ENCODE results near the gene NAALADL2. TPM values are rescaled to one million over a fixed set of nuclear protein-coding genes. Genes with fewer than 3 reads are reported as not detected.

The NAALADL2 gene
- total RNA-seq, 1 experiment from 2014 or later, result 1.6 TPM

DNA sequence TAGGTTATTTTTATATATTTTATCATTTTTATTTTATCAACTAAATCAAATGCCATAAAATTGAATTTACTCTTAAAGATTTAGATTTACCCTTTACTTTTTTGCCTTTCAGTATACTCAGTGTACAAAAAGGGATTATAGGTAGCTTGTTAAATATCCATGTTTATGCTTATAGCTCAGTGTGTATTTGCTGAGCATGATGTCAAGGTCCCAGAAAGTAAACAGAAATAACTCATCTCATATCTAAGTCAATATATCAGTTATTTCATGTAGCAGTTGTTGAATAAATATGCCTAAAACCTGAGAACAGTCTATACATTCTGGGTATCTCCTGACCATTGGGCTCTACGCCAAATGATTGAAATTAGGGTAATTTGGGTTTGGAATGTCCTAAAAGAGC, 693.8 kb downstream of the NAALADL2 start:
- H3K23me2 ChIP-seq (ENCODE audit: insufficient read length, low read depth, low read length, poor library complexity, severe bottlenecking), result no peaks in the 10 kb centered on the region
- WGBS (ENCODE audit: extremely low coverage, insufficient read length, low lambda C conversion rate), result no CpG with 5 or more reads among the region's 1 CpG
- no peaks in the 10 kb centered on the region for H3K9me3 ChIP-seq (ENCODE audit: control insufficient read depth, low read depth, low read length)
- H2BK20ac ChIP-seq (ENCODE audit: low read depth, low read length, poor library complexity, severe bottlenecking), result no peak overlapping the region
- H3T11ph ChIP-seq (ENCODE audit: low read length), result no peak overlapping the region
- no peak overlapping the region for H3K4ac ChIP-seq (ENCODE audit: low read depth, low read length)
- H2BK15ac ChIP-seq (ENCODE audit: low read depth, low read length), result no peak overlapping the region
- Mint-ChIP-seq H3K4me3 (no peak overlapping the region), H3K36me3 (ENCODE audit: insufficient read depth in 1 of 3, low read depth in 3 of 3) (no peaks in the 10 kb centered on the region), H3K9me3 (peaks cover 0 to 3% of the 10 kb centered on the region in 2 experiments; a peak in 3 of 5 replicates), H3K27ac (no peak overlapping the region), H3K4me1 (no peaks in the 10 kb centered on the region), H3K27me3 (ENCODE audit: low read depth) (no peaks in the 10 kb centered on the region)
- no peak overlapping the region for H2BK120ac ChIP-seq (ENCODE audit: low read depth, low read length, poor library complexity, severe bottlenecking)
- H4K8ac ChIP-seq (replicated peaks; ENCODE audit: insufficient read length, low read depth, low read length), result no peak overlapping the region
- no peak overlapping the region for H4K5ac ChIP-seq (ENCODE audit: insufficient read length, low read depth, low read length)
- TF ChIP-seq, protein P1, sequence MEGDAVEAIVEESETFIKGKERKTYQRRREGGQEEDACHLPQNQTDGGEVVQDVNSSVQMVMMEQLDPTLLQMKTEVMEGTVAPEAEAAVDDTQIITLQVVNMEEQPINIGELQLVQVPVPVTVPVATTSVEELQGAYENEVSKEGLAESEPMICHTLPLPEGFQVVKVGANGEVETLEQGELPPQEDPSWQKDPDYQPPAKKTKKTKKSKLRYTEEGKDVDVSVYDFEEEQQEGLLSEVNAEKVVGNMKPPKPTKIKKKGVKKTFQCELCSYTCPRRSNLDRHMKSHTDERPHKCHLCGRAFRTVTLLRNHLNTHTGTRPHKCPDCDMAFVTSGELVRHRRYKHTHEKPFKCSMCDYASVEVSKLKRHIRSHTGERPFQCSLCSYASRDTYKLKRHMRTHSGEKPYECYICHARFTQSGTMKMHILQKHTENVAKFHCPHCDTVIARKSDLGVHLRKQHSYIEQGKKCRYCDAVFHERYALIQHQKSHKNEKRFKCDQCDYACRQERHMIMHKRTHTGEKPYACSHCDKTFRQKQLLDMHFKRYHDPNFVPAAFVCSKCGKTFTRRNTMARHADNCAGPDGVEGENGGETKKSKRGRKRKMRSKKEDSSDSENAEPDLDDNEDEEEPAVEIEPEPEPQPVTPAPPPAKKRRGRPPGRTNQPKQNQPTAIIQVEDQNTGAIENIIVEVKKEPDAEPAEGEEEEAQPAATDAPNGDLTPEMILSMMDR (conservative IDR thresholded peaks at IDR 0.05), result no peak
- H3K27ac ChIP-seq (ENCODE audit: insufficient read length, low read depth, low read length), result no peak overlapping the region
- H3K4me1 ChIP-seq (ENCODE audit: insufficient read depth, low read length), result no peaks in the 10 kb centered on the region
- H3K9ac ChIP-seq (ENCODE audit: extremely low read depth, insufficient read length, low read length), result no peak overlapping the region
- no peaks in the 10 kb centered on the region for H3K79me1 ChIP-seq (ENCODE audit: insufficient read depth, low read depth, low read length, poor library complexity, severe bottlenecking)
- no peaks in the 10 kb centered on the region for H4K20me1 ChIP-seq (ENCODE audit: control insufficient read depth, insufficient read depth, insufficient read length)
- no peak overlapping the region for H2AK5ac ChIP-seq (ENCODE audit: insufficient read length, low read length)
- H3K79me2 ChIP-seq (ENCODE audit: insufficient read depth, low read length), result no peaks in the 10 kb centered on the region
- H3K27me3 ChIP-seq (ENCODE audit: insufficient read depth, low read length), result no peaks in the 10 kb centered on the region
- H2AFZ ChIP-seq (ENCODE audit: low read length), result no peak overlapping the region
- no peak for DNase-seq
- no peak overlapping the region for H2BK5ac ChIP-seq (ENCODE audit: insufficient read length, low read length)
- no peak overlapping the region for H3K23ac ChIP-seq (ENCODE audit: insufficient read length, low read depth, low read length)
- no peak overlapping the region for H4K91ac ChIP-seq (ENCODE audit: insufficient read length, low read depth, low read length)
- no peak overlapping the region for H3K56ac ChIP-seq (ENCODE audit: insufficient read length, low read depth, low read length)
- H2BK12ac ChIP-seq (ENCODE audit: insufficient read length, low read depth, low read length), result no peak overlapping the region
- no peak overlapping the region for H3K18ac ChIP-seq (ENCODE audit: insufficient read length, low read depth, low read length)
- no peak overlapping the region for H3K4me2 ChIP-seq (ENCODE audit: insufficient read depth, insufficient read length, low read length)
- H3K14ac ChIP-seq (ENCODE audit: insufficient read depth, low read length), result no peak overlapping the region

All from H9 (cell line).